ENCODE results near the gene SH2D2A.
A peak's percentile ranks its signal among the peaks of the same experiment; 100 is the strongest.

The SH2D2A gene

DNA sequence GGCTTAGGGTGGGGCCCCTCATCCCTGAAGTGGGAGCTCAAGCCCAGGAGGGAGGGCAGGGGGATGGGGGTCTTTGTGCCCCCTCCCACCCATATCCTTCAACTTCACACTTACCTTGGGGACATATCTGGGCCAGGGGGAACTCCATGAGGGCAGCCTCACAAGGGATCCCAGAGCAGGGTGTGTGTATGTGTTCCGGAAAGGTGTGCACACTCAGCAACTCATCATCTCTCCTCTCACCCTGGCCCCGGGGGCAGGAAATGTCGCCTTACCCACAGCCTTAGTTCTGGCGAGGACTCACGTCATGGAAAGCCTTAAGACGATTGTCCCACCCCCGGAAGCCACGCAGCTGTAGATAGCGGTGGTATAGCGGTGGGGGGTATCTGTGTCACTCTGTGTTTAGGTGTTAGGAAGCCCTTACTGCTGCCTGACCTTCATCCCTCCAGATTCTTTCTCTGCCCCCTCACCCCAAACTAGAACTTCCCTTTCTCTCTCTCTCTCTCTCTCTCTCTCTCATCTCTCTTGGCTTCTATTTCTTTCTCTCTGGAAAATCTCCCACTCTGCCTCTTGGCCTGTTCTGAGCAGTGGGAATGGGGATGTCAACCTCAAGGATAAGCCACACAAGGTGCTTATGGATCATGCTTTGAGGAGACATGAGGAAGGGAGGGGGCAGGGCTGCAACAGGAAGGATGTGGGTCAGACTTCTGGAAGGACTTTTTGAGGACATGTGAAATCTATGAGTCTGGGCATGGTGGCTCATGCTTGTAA is at the start of gene SH2D2A:
Gene SH2D2A (minus strand): TSS at position 288 of the 768 bp plus-strand sequence. CDS start 140 bp downstream, at position 148.
- DNase-seq, result peak; percentile 92

- DNase-seq, result no peak
Measured at GRCh38 chr1:156865865-156866248, 49.2 kb upstream of the SH2D2A start.

DNA sequence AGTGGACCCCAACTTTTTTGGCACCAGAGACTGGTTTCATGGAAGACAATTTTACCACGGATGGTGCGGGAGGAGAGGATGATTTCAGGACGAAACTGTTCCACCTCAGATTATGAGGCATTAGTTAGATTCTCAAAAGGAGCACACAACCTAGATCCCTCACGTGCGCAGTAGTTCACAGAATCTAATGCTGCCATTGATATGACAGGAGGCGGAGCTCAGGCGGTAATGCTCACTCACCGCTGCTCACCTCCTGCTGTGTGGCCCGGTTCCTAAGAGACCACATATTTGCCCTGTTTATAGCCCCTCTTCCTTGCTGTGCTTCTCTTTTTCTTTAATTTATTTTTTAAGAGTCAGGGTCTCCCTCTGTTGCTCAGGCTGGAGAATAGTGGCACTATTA is 48.6 kb upstream of the SH2D2A start:
- DNase-seq, result no peak

DNA sequence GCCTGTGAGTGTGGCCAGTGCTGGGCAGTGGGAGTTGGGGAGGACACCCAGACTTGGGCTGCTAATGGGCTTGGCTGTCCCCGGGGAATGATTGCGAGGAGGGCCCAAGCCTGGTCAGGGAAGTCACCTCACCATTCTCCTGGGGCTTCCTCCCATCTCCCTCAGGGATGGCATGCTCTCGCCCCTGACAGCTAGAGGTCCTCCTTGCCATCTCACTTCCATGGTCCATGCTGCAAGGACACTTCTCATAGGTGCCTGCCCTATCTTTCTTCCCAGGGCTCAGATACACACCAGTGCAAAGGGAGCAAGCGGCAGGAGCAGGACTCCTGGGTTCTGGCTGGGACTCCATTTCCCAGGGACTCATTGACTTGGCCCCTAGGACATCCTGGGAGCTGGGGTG is 48.1 kb upstream of the SH2D2A start:
- DNase-seq, result no peak

- no peak for DNase-seq
Measured at GRCh38 chr1:156863631-156864030, 47.0 kb upstream of the SH2D2A start.

- no peak for DNase-seq
Measured at GRCh38 chr1:156862997-156863599, 46.5 kb upstream of the SH2D2A start.

- no peak for DNase-seq
Measured at GRCh38 chr1:156862584-156862983, 45.9 kb upstream of the SH2D2A start.

DNA sequence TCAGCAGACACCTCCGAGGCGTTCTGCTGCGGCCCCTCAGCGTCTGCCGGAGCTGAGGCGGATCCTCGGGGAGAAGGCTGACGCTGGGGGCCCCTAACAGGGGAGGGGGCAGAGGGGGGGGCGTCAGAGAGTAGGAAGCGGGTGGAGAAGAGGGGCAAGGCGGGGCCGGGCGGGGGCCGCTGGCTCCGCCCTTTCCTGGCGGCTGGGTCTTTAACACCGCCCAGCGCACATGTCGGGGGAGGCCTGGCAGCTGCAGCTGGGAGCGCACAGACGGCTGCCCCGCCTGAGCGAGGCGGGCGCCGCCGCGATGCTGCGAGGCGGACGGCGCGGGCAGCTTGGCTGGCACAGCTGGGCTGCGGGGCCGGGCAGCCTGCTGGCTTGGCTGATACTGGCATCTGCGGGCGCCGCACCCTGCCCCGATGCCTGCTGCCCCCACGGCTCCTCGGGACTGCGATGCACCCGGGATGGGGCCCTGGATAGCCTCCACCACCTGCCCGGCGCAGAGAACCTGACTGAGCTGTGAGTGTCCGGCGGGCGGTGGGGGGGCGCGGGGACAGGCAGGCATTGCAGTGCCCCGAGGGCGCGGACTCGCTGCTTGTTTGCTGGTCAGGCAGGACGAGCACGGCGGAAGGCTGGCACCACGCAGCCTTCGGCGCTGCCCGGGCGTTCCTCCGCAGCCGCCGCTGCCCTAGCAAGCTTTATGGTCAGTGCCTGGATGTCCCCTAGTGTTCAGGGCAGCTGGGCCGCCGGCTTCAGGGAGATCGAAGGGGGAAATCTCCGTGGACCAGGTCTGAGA is 44.2 kb upstream of the SH2D2A start, which contains the start of gene NTRK1:
Gene NTRK1 (plus strand): TSS at position 238 of the 796 bp plus-strand sequence. CDS start 70 bp downstream, at position 308.
- DNase-seq, result no peak

- DNase-seq, result no peak
Measured at GRCh38 chr1:156860113-156860627, 43.5 kb upstream of the SH2D2A start.

GRCh38 chr1:156859523-156860112 is 43.0 kb upstream of the SH2D2A start:
- DNase-seq, result no peak

DNA sequence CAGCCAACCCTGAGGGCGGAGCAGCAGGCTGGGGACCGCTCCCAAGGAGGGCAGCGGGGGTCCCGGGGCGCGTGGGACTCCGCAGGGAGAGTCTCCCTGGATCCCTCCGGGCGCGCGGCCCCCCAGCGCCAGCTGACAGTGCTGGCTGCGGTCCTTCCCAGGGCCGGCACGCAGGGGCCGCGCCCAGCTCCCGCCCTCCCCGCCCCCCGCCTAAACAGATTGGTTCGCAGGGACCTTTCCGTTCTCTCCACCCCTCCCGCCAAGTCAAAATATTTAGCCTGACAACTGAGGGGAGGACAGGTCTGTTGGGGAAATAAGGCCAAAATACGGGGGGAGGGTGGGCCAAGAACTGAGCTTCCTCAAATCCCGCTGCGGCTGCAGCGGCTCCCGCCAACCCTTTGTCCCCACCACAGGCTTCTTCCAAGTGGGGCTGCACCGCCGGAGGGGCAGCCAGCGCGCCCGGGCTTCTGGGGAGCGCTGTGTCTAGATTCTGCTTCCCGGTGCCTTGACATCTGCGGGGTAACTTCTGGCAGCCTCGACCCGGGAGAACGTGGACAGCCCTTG is 42.4 kb upstream of the SH2D2A start, which contains the start of gene INSRR:
Gene INSRR (minus strand): TSS at position 159 of the 564 bp plus-strand sequence. CDS start 496 bp downstream, outside the sequence.
- no peak for DNase-seq

- no peak for DNase-seq
Measured at GRCh38 chr1:156858555-156858956, 41.9 kb upstream of the SH2D2A start.

GRCh38 chr1:156857532-156857931 is 40.9 kb upstream of the SH2D2A start:
- no peak for DNase-seq

- no peak for DNase-seq
Measured at GRCh38 chr1:156856282-156856785, 39.7 kb upstream of the SH2D2A start.

GRCh38 chr1:156854634-156855033 is 38.0 kb upstream of the SH2D2A start:
- DNase-seq, result no peak

GRCh38 chr1:156853761-156854160 is 37.1 kb upstream of the SH2D2A start:
- DNase-seq, result no peak

- no peak for DNase-seq
Measured at GRCh38 chr1:156852418-156852874, 35.8 kb upstream of the SH2D2A start.

DNA sequence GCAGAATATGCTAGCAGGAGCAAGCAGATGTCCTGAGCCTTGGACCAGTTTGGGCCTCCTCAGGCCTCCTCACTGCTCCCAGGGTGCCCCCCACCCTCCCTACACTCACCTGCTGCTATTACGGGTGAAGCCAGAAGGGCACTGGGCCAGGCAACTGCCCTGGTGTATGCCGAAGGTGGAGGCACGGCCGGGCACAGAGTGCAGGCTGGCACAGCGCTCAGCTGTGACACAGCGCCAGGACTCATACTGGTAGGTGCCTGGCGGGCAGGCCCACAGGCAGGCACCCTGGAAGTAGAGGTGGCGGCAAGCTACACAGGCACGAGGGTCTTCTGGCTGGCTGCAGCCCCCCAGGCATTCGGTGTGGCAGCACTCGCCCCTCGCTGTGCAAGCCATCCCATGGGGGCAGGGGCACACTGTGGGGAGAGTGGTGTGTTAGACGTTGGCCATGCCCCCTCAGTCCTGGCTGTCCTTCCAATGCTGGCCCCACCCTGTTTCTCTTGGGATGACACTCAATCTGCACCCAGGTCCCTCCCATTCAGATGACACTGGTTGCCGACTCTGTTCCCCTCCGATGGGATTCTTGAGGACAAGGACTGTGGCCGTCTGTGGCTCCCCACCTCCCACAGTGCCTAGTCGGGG is 35.2 kb upstream of the SH2D2A start:
- DNase-seq, result no peak

- no peak for DNase-seq
Measured at GRCh38 chr1:156849151-156849496, 32.5 kb upstream of the SH2D2A start.

GRCh38 chr1:156848461-156849150 is 32.0 kb upstream of the SH2D2A start:
- DNase-seq, result no peak

Data from NK-92 treated with Interleukin-12 subunit alpha and Interleukin-12 subunit beta, amount 100 ng/mL, for 24 hours (cell line).